SK-N-MC (cell line): ENCODE results near the gene CRIM1.

ENCODE experiments used
- EZH2 ChIP-seq: fragments of 200-600 bp; sonication (generic); IDR thresholded peaks from one replicate; pipeline ENCODE4 v1.6.1; 2017; ENCODE audit warnings: antibody characterized with exemption
- POLR2AphosphoS5 ChIP-seq: IDR thresholded peaks from 2 replicates; pipeline ENCODE4 v1.6.1; 2012; ENCODE audit warnings: mild to moderate bottlenecking, low read depth, low read length, borderline replicate concordance

GRCh38 chr2:36466135-36466534 is 110.6 kb downstream of the CRIM1 start:
- TF ChIP-seq EZH2 (no peak), POLR2AphosphoS5 (no peak)
